OCI-LY7 (cell line): ENCODE measurements around the gene SLC16A11. TPM values are rescaled to one million over a fixed set of nuclear protein-coding genes. Genes with fewer than 3 reads are reported as not detected.
A peak's percentile ranks its signal among the peaks of the same experiment; 100 is the strongest.

Source experiments
- BruUV-seq: library from RNA; stranded (reverse); fragments of 400-500 nt; replicated peaks from 2 replicates; lab custom pipeline; 2021; lab: Mats Ljungman, UMichigan
- CTCF ChIA-PET: fragments of 300-600 bp; sonication (Branson Sonifier 250); formaldehyde crosslinking; loops from one replicate; lab custom pipeline; 2022; ENCODE audit warnings: antibody characterized with exemption; ENCODE audit not compliant: unreplicated experiment; lab: Charles Lee
- POLR2A ChIA-PET: fragments of 300-600 bp; sonication (Branson Sonifier 250); formaldehyde crosslinking; loops from one replicate; lab custom pipeline; 2022; ENCODE audit warnings: antibody characterized with exemption; lab: Charles Lee
- DNase-seq: peaks from one replicate; pipeline ENCODE4 v3.0.0-alpha.2; 2015; ENCODE audit warnings: low spot score
- H2AFZ ChIP-seq: fragments of 200-600 bp; sonication (generic), shearing (Covaris generic); 2 replicates; pipeline ENCODE4 v1.6.1; 2014; ENCODE audit warnings: mild to moderate bottlenecking, antibody characterized with exemption, low read length, moderate library complexity
- H3K27ac ChIP-seq: fragments of 200-600 bp; sonication (generic); 2 replicates; pipeline ENCODE4 v1.5.1; 2014; ENCODE audit warnings: mixed run types, low read depth, mild to moderate bottlenecking, moderate library complexity, low read length, inconsistent platforms; ENCODE audit not compliant: poor library complexity, severe bottlenecking
- H3K36me3 ChIP-seq: fragments of 200-600 bp; sonication (generic); 2 replicates; pipeline ENCODE4 v1.6.1; 2014; ENCODE audit warnings: mild to moderate bottlenecking, antibody characterized with exemption, low read length, moderate library complexity, mixed read lengths; ENCODE audit not compliant: insufficient read depth
- H3K4me1 ChIP-seq: fragments of 200-600 bp; sonication (generic); 2 replicates; pipeline ENCODE4 v1.5.1; 2014; ENCODE audit warnings: mild to moderate bottlenecking, low read length; ENCODE audit not compliant: insufficient read depth, poor library complexity, severe bottlenecking
- H3K4me2 ChIP-seq: fragments of 200-600 bp; sonication (generic); 2 replicates; pipeline ENCODE4 v1.6.1; 2014; ENCODE audit warnings: mild to moderate bottlenecking, low read length
- H3K4me3 ChIP-seq: fragments of 200-600 bp; sonication (generic); 2 replicates; pipeline ENCODE4 v1.5.1; 2014; ENCODE audit warnings: mild to moderate bottlenecking, low read depth, low read length; ENCODE audit not compliant: poor library complexity, severe bottlenecking
- H3K79me2 ChIP-seq: fragments of 200-600 bp; sonication (generic); 2 replicates; pipeline ENCODE4 v1.6.1; 2016; ENCODE audit warnings: low read depth, mild to moderate bottlenecking, low read length, moderate library complexity, mixed read lengths; ENCODE audit not compliant: insufficient read depth
- H3K9me2 ChIP-seq: fragments of 200-600 bp; sonication (generic); 2 replicates; pipeline ENCODE4 v1.6.1; 2016; ENCODE audit warnings: mild to moderate bottlenecking, low read length, mixed read lengths; ENCODE audit not compliant: insufficient read depth
- H3K9me3 ChIP-seq: fragments of 200-600 bp; sonication (generic); 2 replicates; pipeline ENCODE4 v1.6.1; 2014; ENCODE audit warnings: mild to moderate bottlenecking, mixed run types, low read length, mixed read lengths
- H4K20me1 ChIP-seq: fragments of 200-600 bp; sonication (generic); 2 replicates; pipeline ENCODE4 v1.6.1; 2014; ENCODE audit warnings: mild to moderate bottlenecking, antibody characterized with exemption, low read length, moderate library complexity, mixed read lengths; ENCODE audit not compliant: insufficient read depth
- EZH2phosphoT487 ChIP-seq: fragments of 200-600 bp; sonication (generic); IDR thresholded peaks from 2 replicates; pipeline ENCODE4 v1.6.1; 2018; ENCODE audit warnings: low read depth, borderline replicate concordance, mild to moderate bottlenecking, mixed run types, antibody characterized with exemption, low read length, moderate library complexity, mixed read lengths
- intact Hi-C: fragments of 100-400 bp; cut with micrococcal nuclease; formaldehyde crosslinking; loops from one replicate; pipeline ENCODE4 v1.10.0; 2022; ENCODE audit not compliant: unreplicated experiment
- total RNA-seq, 2 experiments: library from RNA; depleted of rRNA in 1 of 2; stranded (reverse); fragments of >200 nt in 1 of 2; shearing (Covaris generic) in 1 of 2; gene quantifications; 2 replicates each; pipeline ENCODE4 v1.2.3, GENCODE V29; 2014 to 2022
- TF ChIP-seq, protein P1 (sequence below): fragments of 200-600 bp; sonication (generic); conservative IDR thresholded peaks from 2 replicates; pipeline ENCODE4 v1.5.1; 2014; ENCODE audit warnings: mild to moderate bottlenecking, antibody characterized with exemption, low read length, moderate library complexity, mixed read lengths

The SLC16A11 gene
- total RNA-seq, 2 experiments from 2014 or later, result not detected

DNA sequence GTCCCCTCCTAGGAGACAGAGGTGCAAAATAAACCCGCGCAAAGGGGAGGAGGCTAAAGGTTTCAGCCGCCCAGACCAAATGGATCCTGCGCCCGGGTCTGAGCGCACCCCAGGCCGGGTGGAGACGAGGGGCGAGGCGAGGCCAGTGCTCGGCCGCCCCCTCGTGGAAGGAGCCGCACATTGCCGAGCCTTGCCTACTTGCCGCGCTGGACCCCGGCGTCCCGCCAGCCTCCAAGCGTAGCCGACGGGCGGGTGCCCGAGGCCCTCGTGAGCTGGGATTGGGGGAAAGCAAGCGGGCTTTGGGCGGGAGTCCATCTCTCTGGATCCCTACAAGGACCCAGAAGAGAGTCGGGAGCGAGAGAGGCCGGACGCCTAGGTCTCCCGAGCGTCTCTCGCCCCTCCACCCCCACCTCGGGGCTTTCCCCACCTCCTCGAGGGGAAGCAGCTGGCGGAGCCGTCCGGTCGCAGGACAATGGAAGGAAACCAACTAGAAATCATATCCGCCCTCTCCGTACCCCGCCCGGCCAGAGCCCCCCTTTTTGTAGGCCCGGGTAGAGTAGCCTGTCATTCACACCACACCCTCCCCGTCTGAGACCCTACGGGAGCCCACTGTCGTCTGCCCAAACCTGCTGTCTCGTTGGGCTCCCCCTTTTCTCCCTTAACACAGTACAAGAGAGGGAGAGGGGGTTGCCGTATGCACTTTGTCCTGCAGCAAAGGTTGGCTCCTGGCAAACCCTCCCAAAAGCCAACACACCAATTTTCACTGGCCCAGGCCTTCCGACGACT is 21.7 kb downstream of the SLC16A11 start:
- Histone ChIP-seq H3K4me2 (peak overlapping the region; percentile 22), H3K4me1 (peaks cover 10% of the 10 kb centered on the region), H3K9me2 (no peaks in the 10 kb centered on the region), H3K27ac (no peak overlapping the region), H3K79me2 (no peaks in the 10 kb centered on the region), H3K36me3 (peaks cover 6% of the 10 kb centered on the region; the same call in 1 of the 2 replicates), H3K9me3 (no peaks in the 10 kb centered on the region), H3K4me3 (peak overlapping the region; percentile 8), H4K20me1 (no peaks in the 10 kb centered on the region), H2AFZ (peak overlapping the region; percentile 43; the same call in 1 of the 2 replicates)
- ChIA-PET POLR2A (interaction anchor here (1.1 kb wide), 1 partner anchor 13 kb away, joined by 4 read pairs; the partner anchor contains the start of gene SLC16A13), CTCF (interaction anchor here (0.6 to 0.8 kb wide), 3 partner anchors 14 to 235 kb away, joined by 3 to 4 read pairs (median 3); partner anchors contain the start of gene SLC16A13)
- DNase-seq, result peak; percentile 77
- no TSS peak for BruUV-seq
- TF ChIP-seq EZH2phosphoT487, result no peak
- TF ChIP-seq, protein P1, sequence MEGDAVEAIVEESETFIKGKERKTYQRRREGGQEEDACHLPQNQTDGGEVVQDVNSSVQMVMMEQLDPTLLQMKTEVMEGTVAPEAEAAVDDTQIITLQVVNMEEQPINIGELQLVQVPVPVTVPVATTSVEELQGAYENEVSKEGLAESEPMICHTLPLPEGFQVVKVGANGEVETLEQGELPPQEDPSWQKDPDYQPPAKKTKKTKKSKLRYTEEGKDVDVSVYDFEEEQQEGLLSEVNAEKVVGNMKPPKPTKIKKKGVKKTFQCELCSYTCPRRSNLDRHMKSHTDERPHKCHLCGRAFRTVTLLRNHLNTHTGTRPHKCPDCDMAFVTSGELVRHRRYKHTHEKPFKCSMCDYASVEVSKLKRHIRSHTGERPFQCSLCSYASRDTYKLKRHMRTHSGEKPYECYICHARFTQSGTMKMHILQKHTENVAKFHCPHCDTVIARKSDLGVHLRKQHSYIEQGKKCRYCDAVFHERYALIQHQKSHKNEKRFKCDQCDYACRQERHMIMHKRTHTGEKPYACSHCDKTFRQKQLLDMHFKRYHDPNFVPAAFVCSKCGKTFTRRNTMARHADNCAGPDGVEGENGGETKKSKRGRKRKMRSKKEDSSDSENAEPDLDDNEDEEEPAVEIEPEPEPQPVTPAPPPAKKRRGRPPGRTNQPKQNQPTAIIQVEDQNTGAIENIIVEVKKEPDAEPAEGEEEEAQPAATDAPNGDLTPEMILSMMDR, result peak; percentile 86
- intact Hi-C loops, result loop anchor here (5.0 kb wide), 1 partner anchor 110 kb away; no protein-coding TSS in a partner anchor

GRCh38 chr17:7020894-7021664 is 22.8 kb downstream of the SLC16A11 start:
- DNase-seq, result no peak
- no TSS peak for BruUV-seq
- TF ChIP-seq, protein P1, result no peak
- TF ChIP-seq EZH2phosphoT487, result no peak
- no peak overlapping the region for H2AFZ ChIP-seq
- no peaks in the 10 kb centered on the region for H3K9me2 ChIP-seq
- peaks cover 13% of the 10 kb centered on the region; the same call in 1 of the 2 replicates for H3K36me3 ChIP-seq
- no peak overlapping the region for H3K4me2 ChIP-seq
- no peaks in the 10 kb centered on the region for H4K20me1 ChIP-seq
- no peaks in the 10 kb centered on the region for H3K79me2 ChIP-seq
- POLR2A ChIA-PET, result interaction anchor here (1.1 kb wide), 1 partner anchor 14 kb away, joined by 4 read pairs; the partner anchor contains the start of gene SLC16A13
- peaks cover 13% of the 10 kb centered on the region for H3K4me1 ChIP-seq
- intact Hi-C loops, result loop anchor here (5.0 kb wide), 1 partner anchor 109 kb away; no protein-coding TSS in a partner anchor
- H3K4me3 ChIP-seq, result no peak overlapping the region
- no peak overlapping the region for H3K27ac ChIP-seq
- no peaks in the 10 kb centered on the region for H3K9me3 ChIP-seq
- CTCF ChIA-PET, result interaction anchor here (0.6 to 0.8 kb wide), 2 partner anchors 15 to 178 kb away, joined by 3 read pairs; partner anchors contain the start of gene SLC16A13
